Prostate gland (tissue), 2 donors: Measurements from ENCODE around the gene ATXN1.

Experiments
- CTCF ChIP-seq, 4 experiments: fragments of 200-600 bp in 2 of 4; fragments of 450-650 bp in 2 of 4; sonication (generic) in 2 of 4; IDR thresholded peaks; 1 replicate in 3 of 4; 2 replicates in 1 of 4; pipeline ENCODE4 v1.5.1; 2016 to 2019; ENCODE audit warnings: antibody characterized with exemption in 4 of 4, mild to moderate bottlenecking in 2 of 4, moderate library complexity in 2 of 4
- POLR2A ChIP-seq: fragments of 450-650 bp; IDR thresholded peaks from one replicate; pipeline ENCODE4 v1.6.1; 2016; ENCODE audit warnings: antibody characterized with exemption, mild to moderate bottlenecking
- POLR2AphosphoS5 ChIP-seq: sonication (generic); formaldehyde crosslinking; IDR thresholded peaks from one replicate; pipeline ENCODE4 v1.6.1; 2017; ENCODE audit warnings: antibody characterized with exemption

- TF ChIP-seq CTCF (IDR thresholded peaks at IDR 0.05) = no peak
- TF ChIP-seq POLR2A = no peak
- no peak for TF ChIP-seq POLR2AphosphoS5
These were observed 399.4 kb downstream of the ATXN1 start for GRCh38 chr6:16361861-16362260.
